GM18868 (cell line): Measurements from ENCODE around the gene UBE2C.

ENCODE experiments used
- ATAC-seq: cut with Tn5 transposase; IDR thresholded peaks from one replicate; pipeline ENCODE4 v1.9.1; 2021; ENCODE audit warnings: mild to moderate bottlenecking, moderate library complexity; ENCODE audit not compliant: unreplicated experiment

Gene UBE2C

DNA sequence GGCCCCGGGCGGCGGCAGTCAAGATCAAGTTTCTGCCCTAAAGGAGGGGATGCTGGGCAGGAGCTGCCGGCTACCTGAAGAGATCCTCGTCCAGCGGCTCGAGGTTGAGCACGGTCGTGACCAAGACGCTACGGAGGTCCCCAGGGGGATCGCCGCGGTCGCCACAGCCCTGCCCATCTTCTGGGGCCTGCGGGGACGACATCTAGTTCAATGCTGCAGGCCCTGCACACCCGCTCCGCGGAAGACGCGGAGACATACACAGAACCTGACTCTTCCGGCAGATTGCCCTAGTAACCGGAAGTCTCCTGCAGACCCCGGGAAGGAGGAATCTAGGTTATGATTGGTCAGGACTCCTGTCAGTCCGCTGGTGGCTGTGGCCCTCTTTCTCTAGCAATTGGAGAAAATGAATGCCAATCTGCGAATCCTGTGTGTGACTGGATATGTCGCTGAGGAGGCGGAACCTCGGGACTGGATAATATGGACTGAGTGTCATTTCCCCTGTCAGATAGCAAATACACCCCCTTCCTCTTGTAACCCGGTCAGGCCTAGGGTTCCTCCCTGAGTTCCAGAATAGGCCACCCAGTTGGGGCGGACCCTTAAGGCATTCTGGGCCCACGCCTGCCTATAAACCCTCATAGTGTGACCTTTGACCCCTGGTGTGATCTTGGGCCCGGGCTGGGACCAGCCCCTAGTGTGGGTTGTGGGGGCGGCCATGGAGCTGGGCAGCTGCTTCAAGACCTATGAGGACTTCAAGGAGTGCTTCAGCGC is 44.9 kb downstream of the UBE2C start, which contains the start of the genes ACOT8 and ZSWIM3:
Gene ACOT8, minus strand, starts transcription at position 279 of the 768 bp plus-strand sequence. Its CDS starts 77 bp downstream, at position 202.
Gene ZSWIM3, plus strand, starts transcription at position 501 of the 768 bp plus-strand sequence. Its CDS starts 212 bp downstream, at position 713.
- peak; percentile 95 for ATAC-seq

DNA sequence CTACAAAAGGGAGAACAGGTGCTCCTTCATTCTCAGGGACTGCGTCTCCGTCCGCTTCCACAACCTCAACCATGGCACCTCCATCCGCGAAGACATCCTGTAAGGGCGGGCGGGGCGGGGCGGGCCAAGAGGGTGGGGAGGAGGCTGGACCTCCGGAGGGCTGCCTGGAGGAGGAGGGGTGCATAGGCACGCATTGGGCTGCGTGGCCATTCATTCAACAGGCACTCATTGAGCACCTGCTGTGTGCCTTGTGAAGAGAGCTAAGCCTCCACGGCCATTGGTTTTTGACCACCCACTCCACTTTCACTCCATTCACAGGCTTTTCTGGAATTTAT is 45.4 kb downstream of the UBE2C start:
- peak; percentile 20 for ATAC-seq

- ATAC-seq, result no peak
Measured at GRCh38 chr20:45859916-45860315, 47.5 kb downstream of the UBE2C start.

GRCh38 chr20:45860560-45861220 is 48.2 kb downstream of the UBE2C start:
- no peak for ATAC-seq

DNA sequence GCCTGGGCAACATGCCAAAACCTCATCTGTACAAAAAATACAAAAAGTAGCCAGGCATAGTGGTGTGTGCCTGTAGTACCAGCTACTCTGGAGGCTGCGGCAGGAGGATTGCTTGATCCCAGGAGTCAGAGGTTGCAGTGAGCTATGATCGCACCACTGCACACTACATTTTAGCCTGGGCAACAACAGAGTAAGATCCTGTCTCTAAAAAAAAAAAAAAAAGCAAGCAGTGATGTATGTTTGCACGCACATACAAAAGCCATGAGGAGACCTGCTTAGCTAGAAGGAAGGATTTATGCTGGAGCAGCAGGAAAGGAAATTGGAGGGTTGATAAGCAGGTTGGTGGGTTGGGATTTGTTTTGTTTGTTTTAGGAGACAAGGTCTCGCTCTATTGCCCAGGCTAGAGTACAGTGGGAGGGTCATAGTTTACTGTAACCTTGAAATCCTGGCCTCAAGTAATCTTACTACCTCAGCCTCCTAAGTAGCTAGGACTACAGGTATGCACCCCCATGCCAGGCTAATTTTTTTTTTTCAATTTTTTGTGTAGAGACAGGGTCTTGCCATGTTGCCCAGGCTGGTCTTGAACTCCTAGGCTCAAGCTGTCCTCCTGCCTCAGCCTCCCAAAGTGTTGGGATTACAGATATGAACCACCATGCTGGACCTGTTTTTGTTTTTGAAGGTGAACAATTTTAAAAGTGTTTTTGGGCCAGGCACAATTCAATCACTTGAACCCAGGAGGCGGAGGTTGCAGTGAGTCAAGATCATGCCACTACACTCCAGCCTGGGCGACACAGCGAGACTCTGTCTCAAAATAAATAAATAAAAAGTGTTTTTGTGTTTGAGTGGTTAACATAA is 49.0 kb downstream of the UBE2C start:
- ATAC-seq, result no peak

- ATAC-seq, result no peak
Measured at GRCh38 chr20:45863543-45864470, 51.4 kb downstream of the UBE2C start.

DNA sequence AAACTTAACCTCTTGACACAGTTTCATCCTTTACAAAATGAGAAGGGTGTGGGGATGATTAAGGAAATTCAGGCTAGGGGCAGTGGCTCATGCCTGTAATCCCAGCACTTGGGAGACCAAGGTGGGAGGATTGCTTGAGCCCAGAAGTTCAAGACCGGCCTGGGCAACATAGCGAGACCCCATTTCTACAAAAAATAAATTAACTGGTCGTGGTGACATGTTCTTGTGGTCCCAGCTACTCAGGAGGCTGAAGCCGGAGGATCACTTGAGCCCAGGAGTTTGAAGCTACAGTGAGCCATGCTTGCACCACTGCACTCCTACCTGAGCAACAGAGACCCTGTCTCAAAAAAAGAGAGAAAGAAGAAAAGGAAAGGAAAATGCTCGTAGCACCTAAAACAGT is 54.0 kb downstream of the UBE2C start:
- ATAC-seq, result no peak
